ENCODE results near the gene NTN3.

GRCh38 chr16:2474877-2475412 is 3.8 kb downstream of the NTN3 start, which contains the start of gene TBC1D24:
- no peak for TF ChIP-seq CTCF (IDR thresholded peaks at IDR 0.05)
- no peak for TF ChIP-seq ZFX (IDR thresholded peaks at IDR 0.05; ENCODE audit: borderline replicate concordance)

Data from 22Rv1 (cell line).